HG02763 (cell line): ENCODE measurements around the gene CSNK2A1.
"Not testable (repeated sequence)": the region's sequence is repeated elsewhere in the genome, so short reads cannot be mapped to it uniquely, and the experiment has no call there.

ENCODE experiments used
- ATAC-seq: cut with Tn5 transposase; IDR thresholded peaks from one replicate; pipeline ENCODE4 v1.9.1; 2021; ENCODE audit warnings: mild to moderate bottlenecking, moderate library complexity; ENCODE audit not compliant: unreplicated experiment

Gene CSNK2A1

DNA sequence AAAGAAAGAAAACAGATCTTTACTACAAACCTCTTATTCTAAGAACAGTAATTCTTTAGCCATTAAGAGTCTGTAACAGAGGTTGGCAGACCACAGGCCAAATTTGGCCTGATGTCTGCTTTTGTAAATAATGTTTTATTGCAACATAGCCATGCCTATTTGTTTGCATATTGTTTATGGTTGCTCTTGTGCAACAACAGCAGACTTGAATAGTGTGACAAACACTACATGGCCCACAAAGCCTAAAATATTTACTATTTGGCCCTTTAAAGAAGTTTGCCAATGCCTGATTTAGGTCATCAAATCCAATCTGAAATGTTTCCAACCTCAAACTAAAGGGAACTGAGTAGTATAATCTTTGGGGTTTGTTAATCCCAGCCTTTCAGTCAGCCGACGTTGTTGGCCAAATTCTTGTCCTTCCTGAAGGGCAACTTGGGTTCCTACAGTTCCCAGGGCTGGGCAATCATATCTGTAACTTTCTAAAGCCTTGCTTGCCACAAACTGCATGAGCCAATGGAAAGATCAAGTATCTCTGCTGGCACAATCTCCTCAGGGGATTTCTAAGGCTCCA, 47.4 kb downstream of the CSNK2A1 start:
- no peak for ATAC-seq

- ATAC-seq = no peak
These were observed 51.4 kb downstream of the CSNK2A1 start for GRCh38 chr20:492159-492558.

- ATAC-seq = no peak
These were observed 55.9 kb downstream of the CSNK2A1 start for GRCh38 chr20:487655-488054.

DNA sequence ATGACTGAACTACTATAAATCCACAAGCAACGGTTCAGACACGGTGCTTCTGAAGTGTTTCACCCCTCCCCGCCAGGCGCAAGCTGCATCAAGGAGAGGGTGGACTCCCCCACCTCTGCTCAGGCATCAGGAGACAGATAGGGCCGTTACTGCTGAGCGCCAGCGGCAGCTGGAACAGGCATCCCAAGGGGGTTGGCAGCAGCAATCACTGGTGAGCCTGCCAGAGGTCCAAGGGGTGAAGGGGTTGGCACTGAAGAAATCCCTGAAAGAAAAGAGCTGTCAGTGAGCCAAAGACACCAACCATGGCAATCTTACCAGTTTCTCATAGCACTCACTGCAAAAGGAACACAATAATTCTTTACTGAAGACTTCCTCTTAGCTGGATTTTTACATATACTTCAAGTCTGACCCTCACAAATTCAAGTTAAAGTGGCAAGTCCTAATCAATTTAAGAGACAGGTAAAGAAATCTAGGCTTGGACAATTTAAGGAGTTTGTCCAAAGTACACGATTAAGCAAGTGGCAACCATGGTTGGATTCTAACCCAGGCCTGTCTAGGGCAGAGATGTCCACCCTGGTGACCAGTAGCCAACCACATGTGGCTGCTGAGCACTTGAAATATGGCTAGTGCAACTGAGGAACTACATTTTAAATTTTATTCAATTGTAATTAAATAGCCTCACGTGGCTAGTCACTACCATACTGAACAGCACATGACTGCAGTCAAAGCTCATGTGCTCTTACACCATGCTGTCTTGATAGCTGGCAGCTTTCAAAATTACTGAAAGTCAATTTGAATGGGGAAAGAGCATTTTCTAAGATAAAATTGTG, 59.6 kb downstream of the CSNK2A1 start:
- ATAC-seq = no peak

- ATAC-seq = no peak
These were observed 62.4 kb downstream of the CSNK2A1 start for GRCh38 chr20:481167-481566.

DNA sequence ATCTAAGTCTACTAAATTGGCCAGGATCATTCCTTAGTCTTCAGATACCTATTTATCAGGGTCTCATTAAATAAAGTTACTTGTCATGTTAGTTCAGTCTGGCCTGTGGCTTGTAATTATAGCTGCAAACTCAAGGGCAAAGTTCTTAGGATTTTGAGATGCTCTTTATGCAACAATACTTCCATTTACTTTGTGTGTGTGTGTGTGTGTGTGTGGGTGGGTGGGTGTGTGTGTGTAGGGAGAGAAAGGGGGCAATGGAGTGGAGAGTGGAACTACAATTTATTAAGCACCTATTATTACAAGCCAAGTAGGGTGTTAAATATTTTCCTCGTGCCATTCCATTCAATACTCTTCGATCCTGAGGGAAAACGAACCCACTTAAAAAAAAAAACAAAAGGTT, 63.5 kb downstream of the CSNK2A1 start:
- ATAC-seq = no peak

GRCh38 chr20:479487-479886, 64.1 kb downstream of the CSNK2A1 start:
- ATAC-seq = no peak

- ATAC-seq = no peak
These were observed 64.6 kb downstream of the CSNK2A1 start for GRCh38 chr20:478949-479429.

DNA sequence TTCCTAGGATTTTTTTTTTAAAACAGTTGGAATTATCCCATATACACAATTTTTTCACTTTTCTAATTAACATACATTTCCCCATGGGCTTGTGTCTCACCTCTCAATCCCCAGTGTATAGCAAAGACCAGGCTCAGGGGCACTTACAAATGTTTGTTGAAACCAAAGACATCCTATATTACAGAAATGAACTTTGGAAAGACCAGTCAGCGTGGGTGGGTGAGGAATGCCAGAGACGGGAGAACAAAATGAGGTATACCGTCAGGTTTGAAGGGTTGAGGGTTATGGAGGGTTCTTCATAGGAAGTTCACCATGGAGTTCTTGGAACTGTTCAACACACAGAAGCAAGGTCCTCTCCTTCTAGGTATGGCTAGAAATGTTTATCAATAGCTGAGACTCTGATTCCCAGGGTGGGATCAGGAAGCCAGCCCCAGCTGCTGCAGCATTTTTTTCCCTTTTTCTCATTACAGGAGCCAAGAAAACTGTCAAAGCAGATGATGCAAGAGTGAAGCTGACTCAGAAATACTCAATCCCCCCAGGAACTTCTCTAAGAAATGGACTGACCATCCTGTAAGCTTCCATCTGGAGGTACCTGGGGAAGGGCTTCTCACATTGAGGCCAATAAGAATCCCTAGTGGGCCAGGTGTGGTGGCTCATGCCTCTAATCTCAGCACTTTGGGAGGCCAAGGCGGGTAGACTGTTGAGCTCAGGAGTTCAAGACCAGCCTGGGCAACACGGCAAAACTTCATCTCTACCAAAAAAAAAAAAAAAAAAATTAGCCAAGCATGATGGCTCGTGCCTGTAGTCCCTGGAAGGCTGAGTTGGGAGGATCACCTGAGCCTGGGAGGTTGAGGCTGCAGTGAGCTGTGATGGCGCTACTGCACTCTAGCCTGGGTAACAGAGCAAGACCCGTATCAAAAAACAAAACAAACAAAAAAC, 65.3 kb downstream of the CSNK2A1 start:
- ATAC-seq = no peak

- ATAC-seq = not testable (repeated sequence)
These were observed 66.9 kb downstream of the CSNK2A1 start for GRCh38 chr20:476561-477249.

DNA sequence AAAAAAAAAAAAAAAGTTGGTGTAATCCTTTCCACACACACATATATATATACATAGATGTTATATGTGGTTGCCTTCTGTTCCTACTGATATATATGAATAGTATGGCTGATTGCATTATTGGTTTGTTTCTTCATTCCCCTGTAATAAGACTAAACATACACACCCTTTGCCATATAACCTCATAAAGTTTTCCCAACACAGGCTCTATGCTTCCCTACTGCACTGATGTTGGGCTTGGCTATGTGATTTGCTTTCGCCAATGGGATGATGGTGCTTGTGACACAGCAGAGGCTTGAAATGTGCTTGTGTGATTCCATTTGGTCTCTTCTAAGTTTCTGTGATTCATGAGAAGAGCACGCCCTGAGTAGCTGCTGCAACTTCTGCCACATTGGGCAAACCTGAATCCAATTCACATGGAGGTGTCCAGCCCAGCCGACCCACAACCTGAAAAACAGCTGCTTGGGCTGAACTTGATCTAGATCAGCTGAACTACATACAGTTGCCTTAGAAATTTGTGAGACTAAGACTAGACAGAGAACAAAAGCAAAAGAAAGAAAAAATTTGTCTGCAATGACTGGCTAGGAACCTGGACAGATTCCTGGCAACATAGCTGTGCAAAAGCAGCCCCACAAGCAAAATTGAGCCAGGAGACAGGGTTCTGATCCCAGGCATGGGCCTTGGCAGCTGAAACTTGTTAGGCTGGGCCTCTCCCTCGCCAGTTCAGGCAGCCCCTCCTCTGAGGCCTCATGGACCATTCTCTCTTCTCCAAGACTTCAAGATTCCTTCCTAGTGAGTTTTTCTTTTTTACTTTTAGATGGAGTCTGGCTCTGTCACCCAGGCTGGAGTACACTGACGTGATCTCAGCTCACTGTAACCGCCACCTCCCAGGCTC, 67.9 kb downstream of the CSNK2A1 start:
- ATAC-seq = no peak

- ATAC-seq = no peak
These were observed 69.0 kb downstream of the CSNK2A1 start for GRCh38 chr20:474581-474980.

DNA sequence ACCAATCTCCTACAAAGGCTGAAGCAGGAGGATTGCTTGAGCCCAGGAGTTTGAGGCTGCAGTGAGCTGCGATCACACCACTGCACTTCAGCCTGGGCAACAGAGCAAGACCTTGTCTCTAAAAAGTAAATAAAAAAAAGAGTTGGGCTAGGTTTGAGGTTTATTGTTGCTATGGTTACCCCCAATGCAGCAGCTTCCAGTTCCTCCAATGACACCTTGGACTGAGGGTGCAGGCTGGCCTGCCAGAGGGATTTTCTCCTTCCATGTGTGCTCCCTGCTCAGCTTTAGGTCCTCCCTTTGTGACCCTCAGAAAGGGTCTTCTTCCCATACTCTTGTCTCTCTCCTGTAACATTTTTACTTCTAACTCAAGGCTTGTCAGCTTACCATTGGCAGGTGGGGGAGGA, 70.7 kb downstream of the CSNK2A1 start:
- no peak for ATAC-seq

DNA sequence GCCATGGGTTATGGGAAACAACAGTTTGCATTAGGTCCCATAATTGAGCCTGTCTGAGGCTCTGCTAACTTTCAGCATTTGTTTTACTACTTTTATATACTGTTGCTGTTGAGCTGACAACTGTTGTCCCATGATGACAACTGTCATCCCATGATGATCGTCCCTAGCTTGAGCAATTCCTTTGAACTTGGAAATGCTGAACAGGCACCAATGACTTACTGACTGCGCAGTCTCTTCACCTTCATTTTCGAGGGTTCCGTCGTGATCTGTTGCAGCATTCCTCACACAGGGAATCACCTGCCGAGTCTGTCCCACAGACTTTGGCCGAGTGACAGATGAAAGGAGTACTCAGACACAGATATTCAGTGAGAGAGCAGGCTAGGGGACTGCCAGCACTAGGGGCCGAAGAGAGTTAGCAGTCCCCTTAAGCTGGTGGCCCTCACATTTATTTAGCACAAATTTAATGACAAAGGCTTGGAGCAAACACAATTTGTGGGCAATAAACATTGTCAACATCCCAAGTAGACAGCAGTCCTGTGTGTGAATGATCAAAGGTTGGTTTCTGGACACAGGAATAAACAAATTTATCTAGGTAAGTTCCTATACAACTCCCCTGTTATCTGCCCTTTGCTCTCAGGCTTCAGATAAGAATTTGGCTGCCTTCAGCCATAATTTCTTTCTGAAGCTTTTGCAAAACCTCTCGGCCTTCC, 71.3 kb downstream of the CSNK2A1 start:
- ATAC-seq = no peak

GRCh38 chr20:469746-470490, 73.7 kb downstream of the CSNK2A1 start:
- no peak for ATAC-seq

DNA sequence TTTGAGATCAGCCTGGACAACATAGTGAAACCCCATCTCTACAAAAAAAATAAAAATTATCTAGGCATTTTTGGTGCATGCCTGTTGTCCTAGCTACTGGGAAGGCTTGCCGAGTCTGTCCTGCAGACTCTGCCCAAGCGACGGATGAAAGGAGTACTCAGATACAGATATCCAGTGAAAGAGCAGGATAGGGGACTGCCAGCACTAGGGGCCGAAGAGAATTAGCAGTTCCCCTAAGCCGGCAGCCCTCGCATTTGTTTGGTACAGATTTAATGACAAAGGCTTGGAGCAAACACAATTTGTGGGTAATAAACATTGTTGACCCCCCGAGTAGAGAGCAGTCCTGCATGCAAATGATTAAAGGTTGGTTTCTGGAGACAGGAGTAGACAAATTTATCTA, 75.8 kb downstream of the CSNK2A1 start:
- no peak for ATAC-seq

DNA sequence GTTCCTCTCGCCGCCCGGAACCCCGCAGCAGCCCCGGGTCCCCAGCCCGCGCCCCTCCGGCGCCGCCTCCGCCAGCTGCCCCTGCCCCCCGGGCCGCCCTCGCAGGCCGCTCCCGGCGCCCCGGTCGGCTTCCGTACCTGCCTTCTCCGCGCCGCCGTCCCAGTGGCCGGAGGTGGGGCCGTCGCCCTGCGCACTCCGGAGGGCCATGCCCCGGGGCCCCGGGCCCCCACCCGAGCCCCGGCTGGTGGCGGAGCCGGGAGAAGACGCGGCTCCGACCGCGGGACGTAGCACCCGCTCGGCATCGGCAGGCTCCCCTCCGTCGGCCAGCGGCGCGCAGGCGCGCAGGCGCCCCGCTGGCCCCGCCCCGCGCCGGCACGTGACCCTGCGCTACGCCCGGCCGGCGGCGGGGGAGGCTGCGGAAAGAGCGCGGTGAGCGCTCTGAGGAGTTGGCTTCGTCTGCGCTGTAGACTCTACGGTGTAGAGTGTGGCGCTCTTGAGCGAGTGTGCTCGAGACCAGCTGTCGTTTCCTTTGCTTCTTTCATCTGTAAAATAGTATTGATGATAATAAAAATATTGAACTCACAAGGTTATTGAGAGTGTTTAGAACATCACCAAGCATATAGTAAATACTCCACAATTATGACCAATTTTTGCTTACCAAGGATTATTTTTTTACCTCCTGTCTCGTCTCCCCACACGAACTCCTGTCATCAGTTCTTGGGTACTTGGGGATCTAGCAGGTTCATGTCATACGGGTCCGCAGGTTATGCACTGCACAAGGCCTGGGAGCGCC, 81.2 kb downstream of the CSNK2A1 start, which contains the start of gene TBC1D20:
Gene TBC1D20, minus strand, starts transcription at position 335 of the 793 bp plus-strand sequence. Its CDS starts 128 bp downstream, at position 207.
- ATAC-seq = peak; percentile 87
